GM12892 (cell line): ENCODE results near the gene PFKM.

ENCODE experiments used
- POLR2A ChIP-seq: IDR thresholded peaks from 2 replicates; pipeline ENCODE4 v1.6.1; 2011; ENCODE audit warnings: low read depth, low read length, control low read depth
- POLR2AphosphoS5 ChIP-seq: IDR thresholded peaks from 2 replicates; pipeline ENCODE4 v1.6.1; 2011; ENCODE audit warnings: low read depth, low read length, control low read depth
- TAF1 ChIP-seq: IDR thresholded peaks from 2 replicates; pipeline ENCODE4 v1.6.1; 2011; ENCODE audit warnings: low read depth, mild to moderate bottlenecking, control low read depth, low read length, borderline replicate concordance

- TF ChIP-seq POLR2A, result no peak
- TF ChIP-seq POLR2AphosphoS5, result no peak
- no peak for TF ChIP-seq TAF1
Measured at GRCh38 chr12:48160046-48160445, 40.9 kb downstream of the PFKM start.
